WERI-Rb-1 (cell line): ENCODE data around the gene RYR2.

ENCODE experiments used
- DNase-seq: peaks from one replicate; pipeline ENCODE4 v3.0.0-alpha.2; 2020
- H3K27ac ChIP-seq: fragments of 250-450 bp; sonication (Bioruptor Pico); 2 replicates; pipeline ENCODE4 v1.5.1; 2020; ENCODE audit warnings: mild to moderate bottlenecking, moderate library complexity
- H3K27me3 ChIP-seq: fragments of 250-450 bp; sonication (Bioruptor Pico); 2 replicates; pipeline ENCODE4 v1.5.1; 2021; ENCODE audit warnings: mild to moderate bottlenecking, low read depth, moderate library complexity; ENCODE audit not compliant: insufficient read depth, severe bottlenecking
- H3K36me3 ChIP-seq: fragments of 250-450 bp; sonication (Bioruptor Pico); 2 replicates; pipeline ENCODE4 v1.5.1; 2020; ENCODE audit warnings: mild to moderate bottlenecking, moderate library complexity
- H3K4me3 ChIP-seq: 2 replicates; pipeline ENCODE4 v1.5.1; 2011; ENCODE audit warnings: low read depth, mild to moderate bottlenecking, control low read depth, low read length
- H3K9me3 ChIP-seq: fragments of 250-450 bp; sonication (Bioruptor Pico); 2 replicates; pipeline ENCODE4 v1.5.1; 2021; ENCODE audit warnings: mild to moderate bottlenecking, moderate library complexity; ENCODE audit not compliant: severe bottlenecking
- TF ChIP-seq, protein P1 (sequence below): IDR thresholded peaks from 2 replicates; pipeline ENCODE4 v1.5.1; 2011; ENCODE audit warnings: low read depth, mild to moderate bottlenecking, control low read depth, inconsistent platforms, low read length

The RYR2 gene

DNA sequence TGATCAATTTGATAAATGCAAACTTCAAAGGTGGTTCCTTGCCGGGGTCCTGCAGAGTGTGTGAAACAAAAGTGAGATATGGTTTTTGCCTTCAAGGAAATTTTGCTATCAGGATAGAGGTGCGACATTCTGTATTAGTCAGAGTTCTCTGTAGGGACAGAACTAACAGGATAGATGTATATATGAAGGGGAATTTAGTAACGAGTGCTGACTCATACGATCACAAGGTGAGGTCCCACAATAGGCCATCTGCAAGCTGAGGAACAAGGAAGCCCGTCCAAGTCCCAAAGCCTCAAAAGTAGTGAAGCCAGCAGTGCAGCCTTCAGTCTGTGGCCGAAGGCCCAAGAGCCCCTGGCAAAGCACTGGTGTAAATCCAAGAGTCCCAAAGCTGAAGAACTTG is 157.0 kb downstream of the RYR2 start:
- TF ChIP-seq, protein P1, sequence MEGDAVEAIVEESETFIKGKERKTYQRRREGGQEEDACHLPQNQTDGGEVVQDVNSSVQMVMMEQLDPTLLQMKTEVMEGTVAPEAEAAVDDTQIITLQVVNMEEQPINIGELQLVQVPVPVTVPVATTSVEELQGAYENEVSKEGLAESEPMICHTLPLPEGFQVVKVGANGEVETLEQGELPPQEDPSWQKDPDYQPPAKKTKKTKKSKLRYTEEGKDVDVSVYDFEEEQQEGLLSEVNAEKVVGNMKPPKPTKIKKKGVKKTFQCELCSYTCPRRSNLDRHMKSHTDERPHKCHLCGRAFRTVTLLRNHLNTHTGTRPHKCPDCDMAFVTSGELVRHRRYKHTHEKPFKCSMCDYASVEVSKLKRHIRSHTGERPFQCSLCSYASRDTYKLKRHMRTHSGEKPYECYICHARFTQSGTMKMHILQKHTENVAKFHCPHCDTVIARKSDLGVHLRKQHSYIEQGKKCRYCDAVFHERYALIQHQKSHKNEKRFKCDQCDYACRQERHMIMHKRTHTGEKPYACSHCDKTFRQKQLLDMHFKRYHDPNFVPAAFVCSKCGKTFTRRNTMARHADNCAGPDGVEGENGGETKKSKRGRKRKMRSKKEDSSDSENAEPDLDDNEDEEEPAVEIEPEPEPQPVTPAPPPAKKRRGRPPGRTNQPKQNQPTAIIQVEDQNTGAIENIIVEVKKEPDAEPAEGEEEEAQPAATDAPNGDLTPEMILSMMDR = no peak
- no peak overlapping the region for H3K4me3 ChIP-seq
- no peak for DNase-seq
- H3K27me3 ChIP-seq = no peaks in the 10 kb centered on the region
- H3K27ac ChIP-seq = no peak overlapping the region
- H3K9me3 ChIP-seq = no peaks in the 10 kb centered on the region
- H3K36me3 ChIP-seq = no peaks in the 10 kb centered on the region

DNA sequence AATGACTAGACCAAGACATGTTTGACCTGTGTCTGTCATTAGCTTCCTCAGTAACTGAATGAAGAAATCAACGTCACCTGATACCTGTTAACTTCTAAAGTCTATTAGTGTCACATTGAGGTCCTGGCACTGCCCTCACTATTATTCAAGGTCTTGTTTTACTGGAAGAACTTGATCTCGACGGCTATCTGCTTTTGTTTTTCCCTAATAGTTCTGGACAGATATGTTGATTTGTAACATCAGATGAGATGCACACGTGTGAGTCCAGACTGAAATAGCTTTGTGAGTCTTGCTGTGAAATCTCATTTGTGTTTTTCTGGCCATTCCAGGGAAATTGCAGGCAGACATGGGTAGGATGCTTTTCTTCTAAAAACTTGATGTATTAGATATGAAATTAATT is 159.2 kb downstream of the RYR2 start:
- H3K9me3 ChIP-seq = no peaks in the 10 kb centered on the region
- no peak overlapping the region for H3K27ac ChIP-seq
- TF ChIP-seq, protein P1 = no peak
- no peaks in the 10 kb centered on the region for H3K36me3 ChIP-seq
- no peaks in the 10 kb centered on the region for H3K27me3 ChIP-seq
- no peak overlapping the region for H3K4me3 ChIP-seq
- no peak for DNase-seq

DNA sequence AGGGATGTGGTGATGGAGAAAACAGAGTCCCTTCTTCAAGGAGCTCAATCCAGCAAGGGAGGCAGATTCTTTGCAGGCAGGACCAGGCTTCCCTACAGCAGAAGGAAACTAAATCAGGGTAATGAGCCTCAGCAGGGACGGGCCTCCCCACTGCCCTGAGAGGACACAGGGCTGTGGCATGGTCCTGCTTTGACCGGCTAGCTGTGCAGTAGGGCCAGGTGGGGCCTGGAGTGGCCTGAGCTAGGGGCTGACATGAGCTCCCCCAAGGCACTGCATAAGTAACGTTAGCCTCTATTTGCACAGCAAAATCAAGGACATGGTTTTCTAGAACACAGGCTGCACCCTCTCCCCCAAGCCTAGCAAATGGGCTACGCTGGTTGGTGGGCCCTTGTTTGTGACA is 162.9 kb downstream of the RYR2 start:
- TF ChIP-seq, protein P1 = no peak
- H3K4me3 ChIP-seq = no peak overlapping the region
- DNase-seq = no peak
- no peak overlapping the region for H3K27ac ChIP-seq
- H3K9me3 ChIP-seq = no peaks in the 10 kb centered on the region
- H3K36me3 ChIP-seq = no peaks in the 10 kb centered on the region
- no peaks in the 10 kb centered on the region for H3K27me3 ChIP-seq

DNA sequence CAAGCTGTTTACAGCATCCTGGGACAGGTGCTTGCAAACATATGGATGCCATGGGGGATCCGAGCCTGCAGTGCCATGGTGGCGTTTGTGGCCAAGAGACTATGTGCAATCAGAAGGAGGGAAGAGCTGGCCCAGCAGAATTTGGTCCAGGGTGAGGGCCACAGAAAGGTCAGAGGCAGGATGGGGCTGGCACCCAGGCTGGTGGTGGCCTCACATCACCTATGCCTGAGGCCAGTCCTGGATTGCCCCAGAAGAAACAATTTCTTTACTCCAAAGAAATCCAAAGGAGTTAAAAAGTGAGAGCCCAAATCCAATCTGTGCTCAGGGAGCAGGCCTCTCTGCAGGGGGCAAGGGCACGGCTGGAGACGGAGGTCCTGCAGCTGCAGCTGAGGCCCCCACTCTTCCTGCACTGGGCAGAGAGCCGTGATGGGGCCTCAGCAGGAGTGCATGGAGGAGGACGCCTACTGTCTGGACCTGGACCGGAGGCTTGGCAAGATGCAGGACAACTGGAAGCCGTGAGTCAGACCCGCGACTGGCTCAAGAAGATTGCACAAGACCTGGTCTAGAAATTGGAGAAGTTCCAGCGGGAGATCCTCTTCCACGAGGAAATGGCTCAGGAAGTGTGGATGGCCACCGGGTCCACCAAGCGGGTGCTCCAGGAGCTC is 163.5 kb downstream of the RYR2 start:
- Histone ChIP-seq H3K36me3 (no peaks in the 10 kb centered on the region), H3K9me3 (no peaks in the 10 kb centered on the region), H3K27me3 (no peaks in the 10 kb centered on the region), H3K27ac (no peak overlapping the region), H3K4me3 (no peak overlapping the region)
- TF ChIP-seq, protein P1 = no peak
- no peak for DNase-seq

DNA sequence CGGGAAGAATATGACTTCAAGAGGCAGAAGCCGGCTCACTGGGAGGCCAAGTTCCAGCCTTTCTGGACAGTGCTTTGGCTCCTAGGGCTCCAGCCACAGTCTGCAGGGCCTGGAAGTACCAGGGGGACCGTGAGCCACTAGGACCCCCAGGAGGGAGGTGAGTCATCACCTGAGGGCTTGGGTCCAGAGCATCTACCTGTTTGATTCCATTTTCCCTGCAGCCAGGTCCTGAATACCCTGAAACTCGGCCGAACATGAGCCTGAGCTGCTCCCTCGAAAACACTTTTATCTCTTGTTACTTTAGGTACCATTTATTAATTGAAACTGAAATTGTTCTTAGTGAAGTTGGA is 164.1 kb downstream of the RYR2 start:
- TF ChIP-seq, protein P1 = no peak
- Histone ChIP-seq H3K27me3 (no peaks in the 10 kb centered on the region), H3K4me3 (no peak overlapping the region), H3K9me3 (no peaks in the 10 kb centered on the region), H3K27ac (no peak overlapping the region), H3K36me3 (no peaks in the 10 kb centered on the region)
- DNase-seq = no peak

DNA sequence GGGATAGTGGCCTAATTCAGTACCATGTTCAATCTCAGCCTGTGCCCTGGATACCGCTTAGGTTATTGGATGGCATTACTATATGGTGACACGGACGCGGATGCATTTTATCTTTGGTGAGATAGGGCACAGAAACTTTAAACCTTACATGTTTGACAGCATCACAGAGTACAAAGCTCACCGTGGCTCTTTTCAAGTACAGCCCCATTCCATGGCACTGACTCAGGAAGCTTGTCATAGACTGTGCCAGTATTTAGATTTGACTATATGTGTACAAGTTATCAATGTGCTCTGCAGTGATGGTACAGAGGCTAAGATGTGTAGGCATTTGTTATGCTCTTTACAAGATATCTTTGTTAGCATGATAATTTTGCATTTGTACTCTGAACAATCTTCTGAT is 169.0 kb downstream of the RYR2 start:
- TF ChIP-seq, protein P1 = no peak
- no peaks in the 10 kb centered on the region for H3K27me3 ChIP-seq

More for the DNA sequence above, 169.0 kb downstream of the RYR2 start:
- no peak for DNase-seq
- H3K4me3 ChIP-seq = no peak overlapping the region
- H3K36me3 ChIP-seq = no peaks in the 10 kb centered on the region
- H3K9me3 ChIP-seq = no peaks in the 10 kb centered on the region
- no peak overlapping the region for H3K27ac ChIP-seq
